Epidermal melanocyte (primary cell): ENCODE measurements around the gene COPS9.

Experiments
- DNase-seq: peaks from one replicate; pipeline ENCODE4 v3.0.0; 2011; ENCODE audit warnings: low spot score; ENCODE audit not compliant: insufficient read length

The COPS9 gene

GRCh38 chr2:240166191-240166590 is 30.1 kb upstream of the COPS9 start:
- no peak for DNase-seq

GRCh38 chr2:240165661-240166060 is 29.6 kb upstream of the COPS9 start:
- DNase-seq = no peak

GRCh38 chr2:240165034-240165433 is 28.9 kb upstream of the COPS9 start:
- DNase-seq = no peak

- no peak for DNase-seq
Observed at GRCh38 chr2:240164586-240164985, 28.5 kb upstream of the COPS9 start.

GRCh38 chr2:240163844-240164574 is 27.9 kb upstream of the COPS9 start:
- DNase-seq = no peak

- DNase-seq = no peak
Observed at GRCh38 chr2:240162939-240163714, 27.0 kb upstream of the COPS9 start.

GRCh38 chr2:240162531-240162930 is 26.4 kb upstream of the COPS9 start:
- DNase-seq = no peak

GRCh38 chr2:240162032-240162431 is 25.9 kb upstream of the COPS9 start:
- DNase-seq = no peak

- DNase-seq = no peak
Observed at GRCh38 chr2:240161087-240161750, 25.1 kb upstream of the COPS9 start.

- DNase-seq = no peak
Observed at GRCh38 chr2:240160291-240161086, 24.4 kb upstream of the COPS9 start.

- DNase-seq = no peak
Observed at GRCh38 chr2:240159251-240159839, 23.2 kb upstream of the COPS9 start.

- DNase-seq = no peak
Observed at GRCh38 chr2:240157147-240157470, 21.0 kb upstream of the COPS9 start.

GRCh38 chr2:240156435-240157146 is 20.5 kb upstream of the COPS9 start:
- DNase-seq = no peak

- no peak for DNase-seq
Observed at GRCh38 chr2:240155745-240156390, 19.8 kb upstream of the COPS9 start.

- DNase-seq = no peak
Observed at GRCh38 chr2:240155048-240155744, 19.1 kb upstream of the COPS9 start.

GRCh38 chr2:240154606-240155005 is 18.5 kb upstream of the COPS9 start:
- DNase-seq = no peak

GRCh38 chr2:240153418-240153817 is 17.3 kb upstream of the COPS9 start:
- no peak for DNase-seq

GRCh38 chr2:240151477-240152031 is 15.4 kb upstream of the COPS9 start:
- DNase-seq = no peak
